Testis (tissue), 3 donors: ENCODE measurements around the gene FAM20C. TPM values are rescaled to one million over a fixed set of nuclear protein-coding genes. Genes with fewer than 3 reads are reported as not detected.

Source experiments
- DNase-seq: peaks from one replicate; pipeline ENCODE4 v3.0.0-alpha.2; 2019
- H3K27ac ChIP-seq, 2 donors: fragments of 200-600 bp; sonication (generic); one replicate each; pipeline ENCODE4 v1.5.1; 2019
- H3K27me3 ChIP-seq: fragments of 200-600 bp; sonication (generic); one replicate; pipeline ENCODE4 v1.5.1; 2019
- H3K36me3 ChIP-seq: fragments of 200-600 bp; sonication (generic); one replicate; pipeline ENCODE4 v1.5.1; 2017; ENCODE audit warnings: low read depth; ENCODE audit errors: missing control alignments
- H3K4me1 ChIP-seq: fragments of 200-600 bp; sonication (generic); one replicate; pipeline ENCODE4 v1.5.1; 2019
- H3K4me3 ChIP-seq, 2 donors: fragments of 200-600 bp; sonication (generic); one replicate each; pipeline ENCODE4 v1.5.1; 2017 to 2019
- H3K9me3 ChIP-seq: fragments of 200-600 bp; sonication (generic); one replicate; pipeline ENCODE4 v1.5.1; 2017
- POLR2A ChIP-seq: fragments of 450-650 bp; IDR thresholded peaks from one replicate; pipeline ENCODE4 v1.6.1; 2017; ENCODE audit warnings: antibody characterized with exemption, mild to moderate bottlenecking, moderate library complexity
- WGBS, 2 donors: methylation state at CpG; one replicate each; pipeline ENCODE4 v1.1.5; 2018; 5-methylcytosine and 5-hydroxymethylcytosine counted together
- intact Hi-C: fragments of 100-400 bp; cut with DNase I; formaldehyde crosslinking; loops from one replicate; pipeline ENCODE4 v1.15.1; 2023; ENCODE audit warnings: low total_unique reads
- polyA plus RNA-seq: library from polyadenylated mRNA; stranded (reverse); fragments of 350-450 nt; fragmentation: Illumina TruSeq; extraction: RNeasy Lipid Tissue Mini Kit (QIAGEN cat#74804); gene quantifications from one replicate; pipeline ENCODE4 v1.2.3, GENCODE V29; 2014; ENCODE audit warnings: low read depth, low replicate concordance; ENCODE audit not compliant: insufficient read depth
- total RNA-seq, 2 donors: library from RNA; depleted of rRNA; stranded (reverse); fragments of >200 nt; gene quantifications; one replicate each; pipeline ENCODE4 v1.2.3, GENCODE V29; 2016
- TF ChIP-seq, protein P1 (sequence below), 3 experiments: fragments of 450-650 bp in 2 of 3; fragments of 200-600 bp in 1 of 3; sonication (generic) in 1 of 3; IDR thresholded peaks; one replicate each; pipeline ENCODE4 v1.5.1; 2016 to 2019; ENCODE audit warnings: antibody characterized with exemption in 3 of 3, mild to moderate bottlenecking in 2 of 3, moderate library complexity in 1 of 3

The FAM20C gene
- total and polyA plus RNA-seq, 3 donors from 2014 or later = 14.0 to 36.7 (median 34.0) TPM

DNA sequence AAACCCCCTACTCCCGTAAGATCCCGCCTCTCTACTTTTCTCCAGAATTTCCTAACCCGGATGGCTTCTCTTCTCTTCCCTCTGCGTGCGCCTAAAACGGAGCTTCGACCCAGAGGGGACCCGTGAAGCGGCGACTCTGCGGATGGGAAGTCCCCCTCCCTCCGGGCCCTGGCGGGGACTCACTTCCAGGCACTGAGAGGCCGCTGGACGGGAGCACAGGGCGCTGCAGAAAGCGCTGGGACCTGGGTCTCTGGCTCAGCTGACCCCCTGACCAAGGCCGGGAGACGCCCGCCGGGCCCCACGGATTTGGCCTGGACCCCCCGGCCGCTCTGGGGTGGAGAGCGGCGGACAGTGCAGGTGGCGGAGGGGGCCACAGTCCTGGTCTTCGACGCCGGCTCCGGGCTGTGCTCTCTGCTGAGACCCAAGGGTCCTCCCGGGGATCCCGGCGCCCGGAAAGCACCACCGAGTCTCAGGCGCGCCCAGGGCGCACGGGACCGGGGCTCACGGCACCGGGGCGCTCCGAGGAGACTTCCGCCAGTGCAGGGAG is 96.9 kb downstream of the FAM20C start:
- H3K9me3 ChIP-seq = no peaks in the 10 kb centered on the region
- H3K36me3 ChIP-seq = no peaks in the 10 kb centered on the region
- DNase-seq = no peak
- intact Hi-C loops = no loop called here
- peak overlapping the region in 1 of 2 donors; percentile 36 for H3K4me3 ChIP-seq
- WGBS, 2 donors = 15% methylated on average over 27 to 34 of the region's 46 CpGs
- no peaks in the 10 kb centered on the region for H3K27me3 ChIP-seq
- peaks cover 11% of the 10 kb centered on the region for H3K4me1 ChIP-seq
- no peak overlapping the region for H3K27ac ChIP-seq
- TF ChIP-seq POLR2A = no peak
- TF ChIP-seq, protein P1, sequence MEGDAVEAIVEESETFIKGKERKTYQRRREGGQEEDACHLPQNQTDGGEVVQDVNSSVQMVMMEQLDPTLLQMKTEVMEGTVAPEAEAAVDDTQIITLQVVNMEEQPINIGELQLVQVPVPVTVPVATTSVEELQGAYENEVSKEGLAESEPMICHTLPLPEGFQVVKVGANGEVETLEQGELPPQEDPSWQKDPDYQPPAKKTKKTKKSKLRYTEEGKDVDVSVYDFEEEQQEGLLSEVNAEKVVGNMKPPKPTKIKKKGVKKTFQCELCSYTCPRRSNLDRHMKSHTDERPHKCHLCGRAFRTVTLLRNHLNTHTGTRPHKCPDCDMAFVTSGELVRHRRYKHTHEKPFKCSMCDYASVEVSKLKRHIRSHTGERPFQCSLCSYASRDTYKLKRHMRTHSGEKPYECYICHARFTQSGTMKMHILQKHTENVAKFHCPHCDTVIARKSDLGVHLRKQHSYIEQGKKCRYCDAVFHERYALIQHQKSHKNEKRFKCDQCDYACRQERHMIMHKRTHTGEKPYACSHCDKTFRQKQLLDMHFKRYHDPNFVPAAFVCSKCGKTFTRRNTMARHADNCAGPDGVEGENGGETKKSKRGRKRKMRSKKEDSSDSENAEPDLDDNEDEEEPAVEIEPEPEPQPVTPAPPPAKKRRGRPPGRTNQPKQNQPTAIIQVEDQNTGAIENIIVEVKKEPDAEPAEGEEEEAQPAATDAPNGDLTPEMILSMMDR (IDR thresholded peaks at IDR 0.05) = no peak

DNA sequence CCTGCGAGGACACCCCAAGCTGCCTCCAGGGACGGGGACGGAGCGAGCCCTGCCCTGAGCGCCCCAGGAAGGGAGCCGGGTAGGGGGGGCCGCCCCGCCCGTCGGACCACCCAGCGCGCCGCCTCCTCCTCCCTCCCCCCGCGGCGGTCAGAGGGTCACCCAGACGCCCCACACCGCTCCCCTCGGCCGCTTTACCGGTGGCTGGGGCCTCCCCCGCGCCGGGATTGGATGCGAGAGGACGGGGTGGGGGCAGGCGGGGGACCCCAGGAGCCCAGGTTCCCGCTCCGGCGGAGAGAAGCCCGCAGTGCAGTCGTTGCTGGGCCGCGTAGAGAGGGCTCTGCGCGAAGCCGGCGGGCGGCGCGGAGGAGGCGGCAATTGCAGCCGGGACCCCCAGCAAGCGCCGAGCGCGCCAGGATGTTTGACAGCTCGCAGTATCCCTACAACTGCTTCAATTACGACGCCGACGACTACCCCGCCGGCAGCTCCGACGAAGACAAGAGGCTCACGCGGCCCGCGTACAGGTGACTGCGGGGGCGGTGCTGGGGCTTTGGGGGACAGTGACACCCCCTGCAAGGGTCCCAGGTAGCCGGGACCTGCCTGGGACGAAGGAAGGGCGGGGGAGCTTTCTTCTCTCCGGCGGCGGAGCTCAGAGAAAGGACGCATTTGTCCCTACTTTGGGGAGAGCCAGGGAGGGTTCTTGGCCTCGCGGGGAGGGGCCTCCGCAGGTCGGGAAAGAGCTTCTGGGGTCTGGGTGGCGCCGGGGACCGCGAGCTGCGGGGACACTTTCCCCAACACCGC is 97.6 kb downstream of the FAM20C start, which contains the start of gene FOXL3:
Gene FOXL3 (plus strand): TSS at position 415 of the 798 bp plus-strand sequence. CDS start 0 bp downstream, at position 415.
- intact Hi-C loops = no loop called here
- TF ChIP-seq POLR2A = no peak
- TF ChIP-seq, protein P1 (IDR thresholded peaks at IDR 0.05) = no peak
- H3K27me3 ChIP-seq = no peaks in the 10 kb centered on the region
- no peaks in the 10 kb centered on the region for H3K36me3 ChIP-seq
- H3K4me1 ChIP-seq = peaks cover 11% of the 10 kb centered on the region
- no peak for DNase-seq
- WGBS, 2 donors = 0 to 2% methylated on average over 5 to 26 of the region's 79 CpGs
- no peak within 1 kb of the TSS for H3K27ac ChIP-seq
- no peaks in the 10 kb centered on the region for H3K9me3 ChIP-seq
- H3K4me3 ChIP-seq = peak within 1 kb of the TSS in 1 of 2 donors; percentile 36

DNA sequence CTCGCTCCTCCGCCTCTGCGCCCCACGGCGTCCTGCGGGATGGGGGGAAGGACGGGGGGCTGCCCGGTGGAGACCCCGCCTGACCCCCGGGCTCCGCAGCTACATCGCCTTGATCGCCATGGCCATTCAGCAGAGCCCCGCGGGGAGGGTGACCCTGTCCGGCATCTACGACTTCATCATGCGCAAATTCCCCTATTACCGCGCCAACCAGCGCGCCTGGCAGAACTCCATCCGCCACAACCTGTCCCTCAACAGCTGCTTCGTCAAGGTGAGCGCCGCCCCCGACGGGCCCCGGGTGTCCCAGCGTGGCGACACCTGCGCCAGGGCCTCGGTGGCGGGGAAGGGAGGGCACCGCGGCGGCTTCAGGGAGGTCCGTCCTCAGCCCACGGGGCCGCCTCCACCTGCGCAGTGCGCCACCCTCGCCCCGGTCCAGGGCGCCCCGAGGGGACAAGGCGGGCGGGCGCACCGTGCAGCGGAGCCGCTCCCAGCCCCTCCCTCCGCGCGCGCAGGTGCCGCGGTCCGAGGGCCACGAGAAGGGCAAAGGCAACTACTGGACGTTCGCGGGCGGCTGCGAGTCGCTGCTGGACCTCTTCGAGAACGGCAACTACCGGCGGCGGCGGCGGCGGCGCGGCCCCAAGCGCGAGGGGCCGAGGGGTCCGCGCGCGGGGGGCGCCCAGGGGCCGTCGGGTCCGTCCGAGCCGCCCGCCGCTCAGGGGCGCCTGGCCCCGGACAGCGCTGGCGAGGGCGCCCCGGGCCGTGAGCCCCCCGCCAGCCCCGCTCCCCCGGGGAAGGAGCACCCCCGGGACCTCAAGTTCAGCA is 98.4 kb downstream of the FAM20C start:
- DNase-seq = no peak
- H3K4me3 ChIP-seq = peak overlapping the region in 1 of 2 donors; percentile 31
- no peaks in the 10 kb centered on the region for H3K27me3 ChIP-seq
- H3K9me3 ChIP-seq = no peaks in the 10 kb centered on the region
- no peak overlapping the region for H3K27ac ChIP-seq
- peaks cover 16% of the 10 kb centered on the region for H3K4me1 ChIP-seq
- WGBS, 2 donors = 7 to 38% methylated on average over 14 to 66 of the region's 102 CpGs
- no peak for TF ChIP-seq POLR2A
- intact Hi-C loops = no loop called here
- H3K36me3 ChIP-seq = no peaks in the 10 kb centered on the region

DNA sequence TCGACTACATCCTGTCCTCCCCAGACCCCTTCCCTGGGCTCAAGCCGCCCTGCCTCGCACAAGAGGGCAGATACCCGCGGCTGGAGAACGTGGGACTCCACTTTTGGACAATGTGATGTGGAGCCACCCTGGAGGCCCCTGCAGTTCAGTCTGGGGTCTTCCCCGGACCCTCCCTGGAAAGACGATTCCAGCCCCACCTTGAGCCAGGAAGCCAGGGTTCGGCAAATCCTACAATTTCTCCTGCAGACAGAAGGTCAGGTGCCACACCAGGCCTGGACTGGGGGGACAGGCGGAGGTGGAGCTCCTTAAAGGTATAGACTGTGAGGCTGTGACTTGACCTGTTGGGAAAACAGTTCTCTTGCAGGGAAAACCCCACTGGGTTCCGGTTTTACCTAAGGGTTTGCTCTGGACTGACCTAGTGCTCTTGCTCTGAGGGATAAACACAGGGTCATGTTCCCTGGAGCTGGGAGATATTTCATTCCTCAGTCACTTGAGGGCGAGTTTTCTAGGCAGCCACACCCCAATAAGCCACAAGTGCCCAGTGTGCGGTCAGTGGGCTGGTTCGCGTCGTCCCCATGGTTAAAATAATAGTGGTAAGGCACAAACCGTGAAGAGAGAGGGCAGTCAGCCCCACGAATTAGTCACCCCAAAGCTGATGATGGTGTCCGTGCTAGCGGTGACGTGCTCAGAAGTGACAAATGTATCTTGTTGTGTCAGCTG is 99.2 kb downstream of the FAM20C start:
- TF ChIP-seq, protein P1 (IDR thresholded peaks at IDR 0.05) = no peak
- Histone ChIP-seq H3K36me3 (no peaks in the 10 kb centered on the region), H3K4me1 (peaks cover 16% of the 10 kb centered on the region), H3K27me3 (no peaks in the 10 kb centered on the region), H3K27ac (no peak overlapping the region), H3K9me3 (no peaks in the 10 kb centered on the region), H3K4me3 (no peak overlapping the region)
- DNase-seq = no peak
- intact Hi-C loops = no loop called here
- WGBS, 2 donors = 66 to 73% methylated on average over 16 to 21 of the region's 21 CpGs
